Measurements from ENCODE around the gene HUNK.
"Not testable (repeated sequence)": the region's sequence is repeated elsewhere in the genome, so short reads cannot be mapped to it uniquely, and the experiment has no call there.

Gene HUNK

GRCh38 chr21:31862078-31862477, 10.7 kb upstream of the HUNK start:
- H3K4me1 ChIP-seq (ENCODE audit: control insufficient read depth in 1 of 2, insufficient read depth in 1 of 2, low read depth in 1 of 2, low read length in 1 of 2), result no peaks in the 10 kb centered on the region
- H3K27ac ChIP-seq, result no peak overlapping the region
- peaks cover 7% of the 10 kb centered on the region for H3K27me3 ChIP-seq
- TF ChIP-seq, protein P1, sequence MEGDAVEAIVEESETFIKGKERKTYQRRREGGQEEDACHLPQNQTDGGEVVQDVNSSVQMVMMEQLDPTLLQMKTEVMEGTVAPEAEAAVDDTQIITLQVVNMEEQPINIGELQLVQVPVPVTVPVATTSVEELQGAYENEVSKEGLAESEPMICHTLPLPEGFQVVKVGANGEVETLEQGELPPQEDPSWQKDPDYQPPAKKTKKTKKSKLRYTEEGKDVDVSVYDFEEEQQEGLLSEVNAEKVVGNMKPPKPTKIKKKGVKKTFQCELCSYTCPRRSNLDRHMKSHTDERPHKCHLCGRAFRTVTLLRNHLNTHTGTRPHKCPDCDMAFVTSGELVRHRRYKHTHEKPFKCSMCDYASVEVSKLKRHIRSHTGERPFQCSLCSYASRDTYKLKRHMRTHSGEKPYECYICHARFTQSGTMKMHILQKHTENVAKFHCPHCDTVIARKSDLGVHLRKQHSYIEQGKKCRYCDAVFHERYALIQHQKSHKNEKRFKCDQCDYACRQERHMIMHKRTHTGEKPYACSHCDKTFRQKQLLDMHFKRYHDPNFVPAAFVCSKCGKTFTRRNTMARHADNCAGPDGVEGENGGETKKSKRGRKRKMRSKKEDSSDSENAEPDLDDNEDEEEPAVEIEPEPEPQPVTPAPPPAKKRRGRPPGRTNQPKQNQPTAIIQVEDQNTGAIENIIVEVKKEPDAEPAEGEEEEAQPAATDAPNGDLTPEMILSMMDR (IDR thresholded peaks at IDR 0.05), result no peak
- H3K9me3 ChIP-seq, result no peaks in the 10 kb centered on the region
- H3K4me3 ChIP-seq (ENCODE audit: low read depth in 1 of 2, low read length in 1 of 2), result no peak overlapping the region
- no peaks in the 10 kb centered on the region for H3K36me3 ChIP-seq

GRCh38 chr21:31865429-31865970, 7.3 kb upstream of the HUNK start:
- Histone ChIP-seq H3K27ac (no peak overlapping the region), H3K36me3 (no peaks in the 10 kb centered on the region), H3K4me1 (ENCODE audit: control insufficient read depth in 1 of 2, insufficient read depth in 1 of 2, low read depth in 1 of 2, low read length in 1 of 2) (no peaks in the 10 kb centered on the region), H3K4me3 (ENCODE audit: low read depth in 1 of 2, low read length in 1 of 2) (no peak overlapping the region), H3K27me3 (peaks cover 38% of the 10 kb centered on the region), H3K9me3 (no peaks in the 10 kb centered on the region)
- TF ChIP-seq, protein P1 (IDR thresholded peaks at IDR 0.05), result no peak

- Histone ChIP-seq H3K4me1 (ENCODE audit: control insufficient read depth in 1 of 2, insufficient read depth in 1 of 2, low read depth in 1 of 2, low read length in 1 of 2) (no peaks in the 10 kb centered on the region), H3K36me3 (no peaks in the 10 kb centered on the region), H3K4me3 (ENCODE audit: low read depth in 1 of 2, low read length in 1 of 2) (no peak overlapping the region), H3K9me3 (no peaks in the 10 kb centered on the region), H3K27me3 (peaks cover 44% of the 10 kb centered on the region), H3K27ac (no peak overlapping the region)
- TF ChIP-seq, protein P1 (IDR thresholded peaks at IDR 0.05), result no peak
Measured at GRCh38 chr21:31866077-31866511, 6.7 kb upstream of the HUNK start.

GRCh38 chr21:31869750-31870149, 3.1 kb upstream of the HUNK start:
- H3K27me3 ChIP-seq, result peaks cover 80% of the 10 kb centered on the region

DNA sequence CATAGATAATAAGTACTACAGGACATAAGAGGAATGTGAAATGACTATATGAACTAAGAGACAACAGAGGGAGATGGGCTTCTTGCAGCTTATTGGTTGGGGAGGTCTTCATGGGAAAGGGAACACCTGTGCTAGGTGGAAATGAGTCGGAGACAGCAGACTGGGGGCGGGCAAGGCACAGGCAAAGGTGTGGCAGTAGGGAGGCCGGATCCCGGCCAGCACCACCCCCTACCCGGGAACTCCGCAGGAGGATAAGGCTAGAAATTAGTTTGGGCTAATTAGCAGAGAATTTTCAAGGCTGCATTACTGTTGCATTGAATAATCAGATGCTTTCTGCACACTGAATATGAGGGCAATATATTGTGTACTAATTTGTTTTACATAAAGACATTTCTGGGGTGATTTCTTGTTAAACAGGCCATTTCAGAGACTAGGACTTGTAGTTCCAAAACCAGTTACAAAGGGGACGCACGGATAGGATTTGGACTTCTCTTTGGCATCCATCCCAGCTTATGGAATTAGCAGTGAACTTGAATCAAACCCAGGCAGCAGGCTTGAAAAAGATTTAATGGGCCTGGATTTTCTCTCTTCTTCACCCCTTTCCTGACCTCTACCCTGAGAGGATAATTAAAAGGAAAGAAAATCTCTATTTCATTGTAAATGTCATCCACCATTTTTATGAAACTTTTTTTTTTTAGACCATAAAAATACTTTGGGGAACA, 2.2 kb upstream of the HUNK start:
- Histone ChIP-seq H3K4me1 (ENCODE audit: control insufficient read depth in 1 of 2, insufficient read depth in 1 of 2, low read depth in 1 of 2, low read length in 1 of 2) (peaks cover 0 to 5% of the 10 kb centered on the region in 2 experiments), H3K27me3 (peaks cover 89% of the 10 kb centered on the region), H3K27ac (no peak overlapping the region), H3K9me3 (no peaks in the 10 kb centered on the region), H3K4me3 (ENCODE audit: low read depth in 1 of 2, low read length in 1 of 2) (no peak overlapping the region), H3K36me3 (no peaks in the 10 kb centered on the region)
- TF ChIP-seq, protein P1 (IDR thresholded peaks at IDR 0.05), result no peak

More at GRCh38 chr21:31869750-31870149, 3.1 kb upstream of the HUNK start:
- TF ChIP-seq, protein P1 (IDR thresholded peaks at IDR 0.05), result no peak
- no peaks in the 10 kb centered on the region for H3K9me3 ChIP-seq
- H3K27ac ChIP-seq, result no peak overlapping the region
- peaks cover 0 to 5% of the 10 kb centered on the region in 2 experiments for H3K4me1 ChIP-seq (ENCODE audit: control insufficient read depth in 1 of 2, insufficient read depth in 1 of 2, low read depth in 1 of 2, low read length in 1 of 2)
- no peak overlapping the region for H3K4me3 ChIP-seq (ENCODE audit: low read depth in 1 of 2, low read length in 1 of 2)
- H3K36me3 ChIP-seq, result no peaks in the 10 kb centered on the region

DNA sequence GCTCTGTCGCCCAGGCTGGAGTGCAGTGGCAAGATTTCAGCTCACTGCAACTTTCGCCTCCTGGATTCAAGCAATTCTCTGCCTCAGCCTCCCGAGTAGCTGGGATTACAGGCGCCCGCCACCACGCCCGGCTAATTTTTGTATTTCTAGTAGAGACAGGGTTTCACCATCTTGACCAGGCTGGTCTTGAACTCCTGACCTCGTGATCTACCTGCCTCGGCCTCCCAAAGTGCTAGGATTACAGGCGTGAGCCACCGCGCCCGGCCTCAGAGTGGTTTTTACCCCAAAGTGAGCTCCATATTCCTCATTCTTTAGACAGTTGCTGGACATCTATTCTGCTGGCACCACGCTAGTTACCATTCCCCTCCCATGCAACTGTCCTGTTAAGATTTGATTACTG, 1.4 kb upstream of the HUNK start:
- not testable (repeated sequence) for H3K36me3 ChIP-seq; H3K4me3 ChIP-seq (ENCODE audit: low read depth in 1 of 2, low read length in 1 of 2); H3K27ac ChIP-seq; H3K9me3 ChIP-seq; H3K4me1 ChIP-seq (ENCODE audit: control insufficient read depth in 1 of 2, insufficient read depth in 1 of 2, low read depth in 1 of 2, low read length in 1 of 2)
- peaks cover 89% of the 10 kb centered on the region for H3K27me3 ChIP-seq
